Trophoblast cell (in vitro differentiated cells and primary cell): ENCODE results near the gene MED4.

Source experiments
- DNase-seq, 2 donors: peaks; one replicate each; pipeline ENCODE4 v3.0.0-alpha.2; 2016
- H2AFZ ChIP-seq: 2 replicates; pipeline ENCODE4 v1.6.1; 2013; ENCODE audit warnings: low read length, moderate library complexity, mild to moderate bottlenecking; ENCODE audit not compliant: insufficient read depth, poor library complexity
- H2AK5ac ChIP-seq: 2 replicates; pipeline ENCODE4 v1.6.1; 2013; ENCODE audit warnings: mild to moderate bottlenecking, low read length
- H2BK120ac ChIP-seq: 2 replicates; pipeline ENCODE4 v1.6.1; 2013; ENCODE audit warnings: low read length, mild to moderate bottlenecking, moderate library complexity; ENCODE audit not compliant: insufficient read depth, poor library complexity
- H2BK12ac ChIP-seq: 2 replicates; pipeline ENCODE4 v1.6.1; 2013; ENCODE audit warnings: mild to moderate bottlenecking, low read length, moderate library complexity
- H2BK5ac ChIP-seq: 2 replicates; pipeline ENCODE4 v1.6.1; 2013; ENCODE audit warnings: low read length, low read depth, moderate library complexity, mild to moderate bottlenecking; ENCODE audit not compliant: poor library complexity
- H3K14ac ChIP-seq: 2 replicates; pipeline ENCODE4 v1.6.1; 2013; ENCODE audit warnings: mild to moderate bottlenecking, low read length
- H3K18ac ChIP-seq: 2 replicates; pipeline ENCODE4 v1.6.1; 2013; ENCODE audit warnings: mild to moderate bottlenecking, low read length
- H3K23ac ChIP-seq: 2 replicates; pipeline ENCODE4 v1.6.1; 2013; ENCODE audit warnings: low read length
- H3K27ac ChIP-seq: 2 replicates; pipeline ENCODE4 v1.5.1; 2013; ENCODE audit warnings: low read depth, mild to moderate bottlenecking, inconsistent platforms, low read length, moderate library complexity
- H3K27me3 ChIP-seq: 2 replicates; pipeline ENCODE4 v1.6.1; 2013; ENCODE audit warnings: inconsistent platforms, mild to moderate bottlenecking, low read length, moderate library complexity; ENCODE audit not compliant: insufficient read depth
- H3K36me3 ChIP-seq, 2 experiments: 1 replicate in 1 of 2; 2 replicates in 1 of 2; pipeline ENCODE4 v1.6.1; 2013; ENCODE audit warnings: low read length in 2 of 2, mild to moderate bottlenecking in 2 of 2, moderate library complexity in 1 of 2; ENCODE audit not compliant: insufficient read depth in 2 of 2, control insufficient read depth in 1 of 2
- H3K4ac ChIP-seq: 2 replicates; pipeline ENCODE4 v1.6.1; 2013; ENCODE audit warnings: low read depth, mild to moderate bottlenecking, low read length, moderate library complexity
- H3K4me1 ChIP-seq, 2 experiments: 1 replicate in 1 of 2; 2 replicates in 1 of 2; pipeline ENCODE4 v1.6.1; 2013; ENCODE audit warnings: low read length in 2 of 2, mild to moderate bottlenecking in 2 of 2, moderate library complexity in 1 of 2; ENCODE audit not compliant: insufficient read depth in 2 of 2, control insufficient read depth in 1 of 2
- H3K4me2 ChIP-seq: 2 replicates; pipeline ENCODE4 v1.6.1; 2013; ENCODE audit warnings: inconsistent platforms, mild to moderate bottlenecking, low read length, moderate library complexity
- H3K4me3 ChIP-seq: 2 replicates; pipeline ENCODE4 v1.5.1; 2013; ENCODE audit warnings: mild to moderate bottlenecking, low read depth, low read length, inconsistent platforms
- H3K79me1 ChIP-seq: one replicate; pipeline ENCODE4 v1.6.1; 2013; ENCODE audit warnings: low read length
- H3K79me2 ChIP-seq: 2 replicates; pipeline ENCODE4 v1.6.1; 2013; ENCODE audit warnings: low read length, mild to moderate bottlenecking; ENCODE audit not compliant: control insufficient read depth, insufficient read depth, poor library complexity
- H3K9ac ChIP-seq: 2 replicates; pipeline ENCODE4 v1.6.1; 2013; ENCODE audit warnings: mild to moderate bottlenecking, low read length
- H3K9me3 ChIP-seq: 2 replicates; pipeline ENCODE4 v1.6.1; 2013; ENCODE audit warnings: low read depth, mild to moderate bottlenecking, control low read depth, inconsistent platforms, low read length; ENCODE audit not compliant: insufficient read depth
- H4K12ac ChIP-seq: 2 replicates; pipeline ENCODE4 v1.6.1; 2013; ENCODE audit warnings: low read depth, mild to moderate bottlenecking, low read length, moderate library complexity
- H4K8ac ChIP-seq: 2 replicates; pipeline ENCODE4 v1.6.1; 2013; ENCODE audit warnings: low read depth, mild to moderate bottlenecking, low read length, moderate library complexity
- H4K91ac ChIP-seq: one replicate; pipeline ENCODE4 v1.6.1; 2013; ENCODE audit warnings: low read depth, mild to moderate bottlenecking, low read length, moderate library complexity
- WGBS: extraction: QIAGEN DNeasy Blood & Tissue Kit; methylation state at CpG from one replicate; pipeline ENCODE4 v1.1.7; 2013; ENCODE audit warnings: missing lambda C conversion rate; ENCODE audit not compliant: insufficient read length, insufficient coverage; ENCODE audit errors: extremely low coverage; 5-methylcytosine and 5-hydroxymethylcytosine counted together

MED4 gene

GRCh38 chr13:48054601-48055000, 40.3 kb downstream of the MED4 start:
- H2BK5ac ChIP-seq, result no peak overlapping the region
- H3K27me3 ChIP-seq, result no peaks in the 10 kb centered on the region
- H2BK12ac ChIP-seq, result no peak overlapping the region
- H3K23ac ChIP-seq, result no peak overlapping the region
- H3K4me3 ChIP-seq, result no peak overlapping the region
- H3K4ac ChIP-seq, result no peak overlapping the region
- no peak overlapping the region for H2AK5ac ChIP-seq
- no peaks in the 10 kb centered on the region for H3K79me2 ChIP-seq
- no peak overlapping the region for H3K18ac ChIP-seq
- peaks cover 2% of the 10 kb centered on the region for H3K9me3 ChIP-seq
- H2BK120ac ChIP-seq, result no peak overlapping the region
- no peak overlapping the region for H4K8ac ChIP-seq
- DNase-seq, result peak; percentile 79 to 94
- H3K14ac ChIP-seq, result no peak overlapping the region
- H3K27ac ChIP-seq, result no peak overlapping the region
- H3K9ac ChIP-seq, result no peak overlapping the region
- no peak overlapping the region for H2AFZ ChIP-seq
- no peak overlapping the region for H3K4me2 ChIP-seq
- H3K4me1 ChIP-seq, result no peaks in the 10 kb centered on the region
- peaks cover 9 to 16% of the 10 kb centered on the region in 2 experiments for H3K36me3 ChIP-seq
- no peak overlapping the region for H4K12ac ChIP-seq
- WGBS, result no CpG with 5 or more reads among the region's 6 CpGs
- H3K79me1 ChIP-seq, result no peaks in the 10 kb centered on the region
- no peak overlapping the region for H4K91ac ChIP-seq

- no peak overlapping the region for H4K91ac ChIP-seq
- no peak overlapping the region for H4K12ac ChIP-seq
- no peak overlapping the region for H3K4me3 ChIP-seq
- H3K4me1 ChIP-seq, result no peaks in the 10 kb centered on the region
- no peak overlapping the region for H2BK120ac ChIP-seq
- no peaks in the 10 kb centered on the region for H3K9me3 ChIP-seq
- H3K27ac ChIP-seq, result no peak overlapping the region
- no peak for DNase-seq
- no peak overlapping the region for H3K23ac ChIP-seq
- peaks cover 21% of the 10 kb centered on the region in 2 experiments for H3K36me3 ChIP-seq
- H2AK5ac ChIP-seq, result no peak overlapping the region
- no CpG with 5 or more reads among the region's 3 CpGs for WGBS
- no peaks in the 10 kb centered on the region for H3K79me2 ChIP-seq
- H3K14ac ChIP-seq, result no peak overlapping the region
- no peak overlapping the region for H3K4me2 ChIP-seq
- no peak overlapping the region for H4K8ac ChIP-seq
- H2BK5ac ChIP-seq, result no peak overlapping the region
- H3K18ac ChIP-seq, result no peak overlapping the region
- no peak overlapping the region for H2AFZ ChIP-seq
- no peaks in the 10 kb centered on the region for H3K79me1 ChIP-seq
- no peak overlapping the region for H3K4ac ChIP-seq
- no peak overlapping the region for H3K9ac ChIP-seq
- no peaks in the 10 kb centered on the region for H3K27me3 ChIP-seq
- H2BK12ac ChIP-seq, result no peak overlapping the region
Observed at GRCh38 chr13:48050550-48050949, 44.4 kb downstream of the MED4 start.

DNA sequence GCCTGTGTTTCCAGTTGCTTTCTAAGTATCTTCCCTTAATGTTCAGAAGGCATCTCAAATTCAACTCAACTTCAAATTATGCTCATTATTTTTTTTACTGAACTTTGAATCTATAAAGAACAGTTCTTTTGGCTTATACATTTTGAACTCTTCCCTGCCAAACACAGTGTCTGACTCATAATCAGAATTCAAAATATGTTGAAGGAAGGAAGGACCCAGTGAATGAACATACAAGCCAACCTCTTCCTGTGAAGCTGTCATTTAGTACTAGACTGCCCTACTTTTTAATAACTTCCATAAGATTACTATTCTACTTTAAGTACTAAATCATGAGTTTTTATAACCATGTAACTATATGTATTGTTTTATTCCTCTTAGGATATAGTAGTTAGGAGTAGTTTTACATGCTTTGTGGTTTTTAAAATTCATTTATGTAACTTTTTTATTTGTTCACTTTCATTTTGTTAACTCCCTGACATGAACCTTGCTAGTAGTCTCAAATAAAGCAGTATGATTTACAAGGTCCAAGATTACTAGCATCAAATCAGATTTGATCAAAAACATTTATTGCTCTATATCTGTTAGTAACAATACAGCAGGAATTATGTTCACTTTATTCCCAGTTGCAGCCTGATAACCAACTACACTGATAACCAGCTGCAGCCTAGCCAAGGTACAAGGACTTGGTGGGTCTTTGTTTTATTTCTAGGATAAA, 51.0 kb downstream of the MED4 start:
- no peaks in the 10 kb centered on the region for H3K9me3 ChIP-seq
- peaks cover 7 to 9% of the 10 kb centered on the region in 2 experiments for H3K36me3 ChIP-seq
- no peaks in the 10 kb centered on the region for H3K79me1 ChIP-seq
- no peaks in the 10 kb centered on the region for H3K79me2 ChIP-seq
- no peak overlapping the region for H2BK12ac ChIP-seq
- no peak overlapping the region for H3K14ac ChIP-seq
- H2BK120ac ChIP-seq, result no peak overlapping the region
- H3K18ac ChIP-seq, result no peak overlapping the region
- no peak overlapping the region for H3K4me2 ChIP-seq
- no peak overlapping the region for H4K8ac ChIP-seq
- no peaks in the 10 kb centered on the region for H3K27me3 ChIP-seq
- H4K12ac ChIP-seq, result no peak overlapping the region
- DNase-seq, result peak in 1 of 2 donors; percentile 40
- H2AFZ ChIP-seq, result no peak overlapping the region
- no peak overlapping the region for H3K27ac ChIP-seq
- H3K4me1 ChIP-seq, result peaks cover 3 to 4% of the 10 kb centered on the region in 2 experiments
- no peak overlapping the region for H3K4me3 ChIP-seq
- H2AK5ac ChIP-seq, result no peak overlapping the region
- H4K91ac ChIP-seq, result no peak overlapping the region
- no peak overlapping the region for H3K23ac ChIP-seq
- no peak overlapping the region for H3K9ac ChIP-seq
- no peak overlapping the region for H3K4ac ChIP-seq
- no peak overlapping the region for H2BK5ac ChIP-seq

GRCh38 chr13:48042894-48043293, 52.0 kb downstream of the MED4 start:
- Histone ChIP-seq H3K9me3 (no peaks in the 10 kb centered on the region), H4K12ac (no peak overlapping the region), H3K14ac (no peak overlapping the region), H3K27ac (no peak overlapping the region), H4K8ac (no peak overlapping the region), H3K79me1 (peaks cover 2% of the 10 kb centered on the region), H2AK5ac (no peak overlapping the region), H2BK12ac (no peak overlapping the region), H3K4me1 (peaks cover 3 to 6% of the 10 kb centered on the region in 2 experiments), H3K18ac (no peak overlapping the region), H2AFZ (no peak overlapping the region), H3K23ac (no peak overlapping the region), H3K9ac (no peak overlapping the region), H3K4me3 (no peak overlapping the region), H3K4me2 (no peak overlapping the region), H3K4ac (no peak overlapping the region), H3K27me3 (no peaks in the 10 kb centered on the region), H2BK120ac (no peak overlapping the region), H3K79me2 (no peaks in the 10 kb centered on the region), H3K36me3 (peaks cover 5 to 7% of the 10 kb centered on the region in 2 experiments), H4K91ac (no peak overlapping the region), H2BK5ac (no peak overlapping the region)
- no peak for DNase-seq
- no CpG with 5 or more reads among the region's 2 CpGs for WGBS
